Measurements from ENCODE around the gene LARGE1.

The LARGE1 gene

DNA sequence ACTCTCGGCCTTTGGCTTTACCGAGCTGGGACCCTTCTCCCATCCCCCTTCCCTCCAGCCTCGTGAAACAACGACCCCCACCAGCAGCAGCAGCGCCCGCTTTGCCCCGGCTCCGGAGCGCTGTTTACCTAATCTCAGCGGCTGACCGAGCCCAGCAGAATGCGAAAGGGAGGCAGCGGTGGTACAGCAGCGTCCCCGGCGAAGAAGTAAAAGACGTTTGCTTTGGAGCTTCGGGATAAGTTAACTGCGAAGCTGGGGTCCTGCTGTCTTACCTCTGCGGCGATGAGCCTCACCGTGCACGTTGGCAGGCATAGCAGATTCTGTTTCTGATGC is 2.0 kb upstream of the LARGE1 start:
- H3K4me3 ChIP-seq (ENCODE audit: low read depth, low read length), result peak overlapping the region; percentile 86
- TF ChIP-seq, protein P1, sequence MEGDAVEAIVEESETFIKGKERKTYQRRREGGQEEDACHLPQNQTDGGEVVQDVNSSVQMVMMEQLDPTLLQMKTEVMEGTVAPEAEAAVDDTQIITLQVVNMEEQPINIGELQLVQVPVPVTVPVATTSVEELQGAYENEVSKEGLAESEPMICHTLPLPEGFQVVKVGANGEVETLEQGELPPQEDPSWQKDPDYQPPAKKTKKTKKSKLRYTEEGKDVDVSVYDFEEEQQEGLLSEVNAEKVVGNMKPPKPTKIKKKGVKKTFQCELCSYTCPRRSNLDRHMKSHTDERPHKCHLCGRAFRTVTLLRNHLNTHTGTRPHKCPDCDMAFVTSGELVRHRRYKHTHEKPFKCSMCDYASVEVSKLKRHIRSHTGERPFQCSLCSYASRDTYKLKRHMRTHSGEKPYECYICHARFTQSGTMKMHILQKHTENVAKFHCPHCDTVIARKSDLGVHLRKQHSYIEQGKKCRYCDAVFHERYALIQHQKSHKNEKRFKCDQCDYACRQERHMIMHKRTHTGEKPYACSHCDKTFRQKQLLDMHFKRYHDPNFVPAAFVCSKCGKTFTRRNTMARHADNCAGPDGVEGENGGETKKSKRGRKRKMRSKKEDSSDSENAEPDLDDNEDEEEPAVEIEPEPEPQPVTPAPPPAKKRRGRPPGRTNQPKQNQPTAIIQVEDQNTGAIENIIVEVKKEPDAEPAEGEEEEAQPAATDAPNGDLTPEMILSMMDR (IDR thresholded peaks at IDR 0.05; ENCODE audit: low read depth, low read length), result no peak

DNA sequence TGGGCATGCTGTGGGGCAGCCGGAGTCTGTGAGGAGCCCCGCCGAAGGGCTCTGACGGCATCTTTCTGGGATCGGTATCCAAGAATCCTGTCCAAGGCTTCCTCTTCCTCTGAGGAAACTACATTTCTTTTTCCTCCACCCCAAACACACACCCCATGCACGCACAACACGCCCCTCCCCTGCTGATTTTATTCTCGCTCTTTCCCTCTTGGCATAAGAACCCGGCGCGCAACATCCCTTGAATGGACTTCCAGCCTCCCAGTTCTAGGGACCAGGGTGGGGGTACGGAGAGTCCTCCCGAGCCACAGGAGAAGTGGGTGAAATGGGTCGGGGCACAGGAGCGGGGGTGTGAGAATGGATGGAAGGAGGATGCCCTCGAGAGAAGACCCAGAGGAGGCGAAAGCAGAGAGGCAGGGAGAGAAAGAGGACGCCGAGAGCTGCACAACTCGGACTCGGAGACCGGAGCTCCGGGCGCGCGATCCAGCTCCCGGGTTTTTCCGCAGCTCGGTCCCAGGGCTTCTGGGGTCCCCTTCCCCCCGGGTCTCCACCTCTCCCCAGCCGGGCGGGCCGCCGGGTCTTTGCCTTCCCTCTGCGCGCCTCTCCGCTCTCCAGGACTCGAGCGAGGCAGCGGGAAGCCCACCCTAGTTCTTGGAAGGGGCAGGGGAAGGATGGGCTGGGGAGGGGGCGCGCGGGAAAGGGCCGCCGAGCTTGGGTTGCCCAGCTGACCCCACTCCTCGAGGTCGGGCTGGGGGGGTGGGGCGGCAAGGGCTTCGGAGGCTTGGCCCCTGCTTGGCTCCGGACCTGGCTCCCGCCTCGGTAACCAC is 1.5 kb upstream of the LARGE1 start:
- H3K4me3 ChIP-seq (ENCODE audit: low read depth, low read length), result peak overlapping the region; percentile 86
- TF ChIP-seq, protein P1 (IDR thresholded peaks at IDR 0.05; ENCODE audit: low read depth, low read length), result no peak

DNA sequence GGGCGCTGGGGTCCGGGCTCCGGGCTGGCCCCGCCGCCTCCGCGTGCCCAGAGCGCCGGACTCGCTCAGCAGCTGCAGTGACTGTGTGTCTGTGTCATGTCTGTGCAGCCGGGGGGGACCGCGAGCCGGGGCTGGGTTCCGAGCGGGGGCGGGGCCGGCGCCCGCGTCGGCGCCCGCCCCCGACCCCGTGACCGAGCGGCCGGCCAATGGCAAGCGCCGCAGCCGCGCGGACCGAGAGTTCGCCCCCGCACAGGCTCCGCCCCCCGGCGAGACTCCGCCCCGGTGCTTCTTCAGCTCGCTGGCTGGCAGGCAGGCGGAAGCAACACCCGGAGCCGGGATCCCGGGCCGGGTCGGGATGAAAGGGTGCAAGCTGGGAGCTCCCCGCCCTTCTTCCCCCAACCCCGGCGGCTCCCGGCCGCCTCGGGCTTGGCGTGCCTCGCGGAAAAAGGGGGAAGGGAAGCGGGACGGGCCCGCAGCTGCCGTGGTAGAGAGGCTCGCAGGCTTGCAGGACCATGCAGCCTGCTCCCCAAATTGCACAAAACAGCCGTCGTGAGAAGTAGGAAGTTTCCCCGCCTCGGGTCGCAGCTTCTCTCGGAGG is 750 bp upstream of the LARGE1 start:
- H3K4me3 ChIP-seq (ENCODE audit: low read depth, low read length), result peak overlapping the region; percentile 86
- TF ChIP-seq, protein P1 (IDR thresholded peaks at IDR 0.05; ENCODE audit: low read depth, low read length), result no peak

DNA sequence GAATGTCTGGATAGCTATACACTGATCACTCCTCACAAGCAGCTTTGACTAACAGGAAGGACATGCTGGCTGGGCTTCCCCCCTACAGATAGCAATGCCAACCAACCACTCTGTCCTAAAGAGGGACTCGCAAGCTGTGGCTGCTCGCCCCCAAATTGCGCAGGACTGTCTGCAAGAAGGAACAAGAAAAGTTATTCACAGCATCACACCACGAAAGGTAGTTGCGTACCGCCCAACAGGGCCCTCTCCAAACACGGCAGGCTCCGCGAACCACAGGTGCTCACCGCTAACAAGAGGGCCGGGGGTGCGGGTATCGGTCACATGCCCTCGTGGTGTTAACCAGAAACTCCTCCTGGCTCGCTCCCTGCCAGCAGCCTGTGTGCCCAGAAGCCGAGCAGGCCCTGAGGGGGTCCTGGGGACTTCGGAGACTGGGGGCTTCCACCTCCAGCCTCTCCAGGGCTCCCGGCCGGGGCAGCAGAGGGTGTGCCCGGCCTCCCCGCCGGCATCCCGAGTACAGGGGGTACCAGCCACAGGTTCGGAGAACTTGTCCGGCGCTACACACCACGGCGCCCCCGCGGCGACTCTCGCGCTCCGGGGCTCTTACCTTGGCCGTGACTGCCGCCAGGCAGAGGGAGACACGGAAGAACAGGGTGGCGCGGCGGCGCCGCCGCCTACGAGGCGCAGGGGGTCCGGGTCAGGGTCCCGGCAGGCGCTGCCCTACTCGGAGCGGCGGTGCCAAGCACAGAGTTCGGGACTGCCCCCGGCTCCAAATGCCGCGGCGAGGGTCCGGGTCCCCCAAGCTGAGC is 682 bp downstream of the LARGE1 start:
- TF ChIP-seq, protein P1 (IDR thresholded peaks at IDR 0.05; ENCODE audit: low read depth, low read length), result no peak
- H3K4me3 ChIP-seq (ENCODE audit: low read depth, low read length), result peak overlapping the region; percentile 86

DNA sequence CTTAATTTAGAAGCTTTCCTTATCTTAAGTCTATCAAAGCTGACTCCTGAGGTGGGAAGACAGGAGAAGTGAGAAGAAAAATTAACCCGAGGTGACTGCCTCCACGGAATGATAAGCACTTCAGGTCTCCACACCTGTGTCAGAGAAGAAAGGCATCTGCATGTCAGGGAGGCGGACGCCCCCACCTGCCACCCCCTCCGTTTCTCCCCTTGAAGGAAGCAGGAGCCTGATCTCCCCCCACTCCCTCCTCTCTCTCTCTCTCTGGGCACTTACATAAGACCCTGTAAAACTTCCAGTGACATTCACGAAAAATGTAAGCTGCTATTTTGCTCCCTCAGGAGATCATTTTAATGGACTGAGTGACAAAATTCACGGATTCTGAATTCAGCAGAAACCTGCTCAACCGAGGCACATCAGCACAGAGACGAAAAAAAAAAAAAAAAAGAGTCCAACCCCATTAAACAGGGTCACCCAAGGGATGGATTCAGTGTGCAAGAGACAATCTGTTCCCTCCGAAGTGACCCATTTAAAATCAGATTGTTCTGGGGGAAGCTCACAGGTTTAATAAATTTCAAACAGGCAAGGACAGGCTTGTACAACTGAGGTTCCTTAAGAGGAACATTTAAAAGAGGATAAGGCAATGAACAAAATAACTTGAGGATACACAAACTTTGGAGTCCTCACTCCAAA is 1.5 kb downstream of the LARGE1 start:
- peak overlapping the region; percentile 86 for H3K4me3 ChIP-seq (ENCODE audit: low read depth, low read length)

DNA sequence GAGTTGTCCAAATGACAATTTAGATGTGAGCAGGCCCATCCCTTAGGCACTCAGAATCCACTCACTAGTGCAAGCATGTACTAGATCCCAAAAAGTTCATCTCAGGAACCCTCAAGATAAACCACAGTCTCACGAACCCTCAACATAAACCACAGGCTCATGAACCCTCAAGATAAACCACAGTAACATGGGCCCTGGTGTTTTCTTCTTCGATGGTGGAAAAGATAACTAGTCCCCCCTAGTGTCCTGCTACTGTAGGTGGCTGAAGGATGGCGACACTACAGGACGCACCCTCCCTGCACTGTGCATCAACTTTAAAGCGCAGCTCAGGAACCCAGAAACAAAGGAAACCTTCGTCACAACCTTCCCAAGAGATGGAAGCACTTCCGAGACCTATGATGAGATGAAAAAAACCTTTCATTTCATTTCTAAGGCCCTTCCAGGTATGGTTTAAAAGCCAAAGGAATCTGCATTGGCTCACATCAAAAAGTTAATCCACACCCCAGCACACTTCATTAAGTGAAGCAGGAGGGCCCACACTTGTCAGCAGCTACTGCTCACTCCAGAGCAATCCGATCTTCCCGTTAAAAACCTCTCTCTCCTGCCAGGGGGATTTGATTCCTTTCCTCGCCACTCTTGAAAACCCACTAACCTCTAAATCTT is 2.4 kb downstream of the LARGE1 start:
- H3K4me3 ChIP-seq (ENCODE audit: low read depth, low read length), result no peak overlapping the region
- TF ChIP-seq, protein P1 (IDR thresholded peaks at IDR 0.05; ENCODE audit: low read depth, low read length), result peak; percentile 32

More for the DNA sequence above, 1.5 kb downstream of the LARGE1 start:
- TF ChIP-seq, protein P1 (IDR thresholded peaks at IDR 0.05; ENCODE audit: low read depth, low read length), result no peak
